ENCODE data around the gene P3H2. TPM values are rescaled to one million over a fixed set of nuclear protein-coding genes. Genes with fewer than 3 reads are reported as not detected.
"Not testable (repeated sequence)": the region's sequence is repeated elsewhere in the genome, so short reads cannot be mapped to it uniquely, and the experiment has no call there.

P3H2 gene
- total and polyA plus RNA-seq, 11 donors: 0.55 to 24.8 (median 3.8) TPM

GRCh38 chr3:189964623-189965332 lies 155.9 kb downstream of the P3H2 start:
- no peak for ATAC-seq
- intact Hi-C loops (cut with DNase I): loop anchor here (2.0 to 10.0 kb wide), 9 partner anchors 120 to 733 kb away; partner anchors contain the start of genes CLDN1 (in 7 of the 10) and P3H2 (in 5 of the 10)
- TF ChIP-seq CTCF (IDR thresholded peaks at IDR 0.05): no peak
- no peak for TF ChIP-seq POLR2A (IDR thresholded peaks at IDR 0.05)

GRCh38 chr3:189962466-189962865 lies 158.2 kb downstream of the P3H2 start:
- Histone ChIP-seq H3K27ac (peak overlapping the region in 3 of 12 donors; percentile 8 to 33 (median 26)), H3K9me3 (no peaks in the 10 kb centered on the region), H3K4me3 (no peak overlapping the region), H3K4me1 (peaks cover 0 to 6% (median 0%) of the 10 kb centered on the region in 12 donors), H3K27me3 (no peaks in the 10 kb centered on the region), H3K36me3 (no peaks in the 10 kb centered on the region)
- WGBS, 4 donors: 92 to 98% (median 96%) methylated on average over 4 of the region's 4 CpGs
- DNase-seq (no peak), ATAC-seq (no peak)
- intact Hi-C loops (cut with DNase I): loop anchor here in 8 of 10 donors (2.0 to 10.0 kb wide), 7 partner anchors 122 to 735 kb away; partner anchors contain the start of genes CLDN1 (in 5 of the 8) and P3H2 (in 2 of the 8)
- TF ChIP-seq CTCF (IDR thresholded peaks at IDR 0.05) (no peak), POLR2A (IDR thresholded peaks at IDR 0.05) (no peak)

More at GRCh38 chr3:189964623-189965332, 155.9 kb downstream of the P3H2 start:
- Histone ChIP-seq H3K4me3 (no peak overlapping the region), H3K4me1 (peaks cover 0 to 6% (median 0%) of the 10 kb centered on the region in 12 donors), H3K36me3 (no peaks in the 10 kb centered on the region), H3K9me3 (no peaks in the 10 kb centered on the region), H3K27me3 (no peaks in the 10 kb centered on the region), H3K27ac (no peak overlapping the region)
- DNase-seq: no peak
- whole genome bisulfite sequencing, 4 donors: 77 to 83% (median 80%) methylated on average over 9 of the region's 9 CpGs

- 2 to 4% (median 4%) methylated on average over 8 of the region's 8 CpGs for WGBS, 4 donors
- ATAC-seq (peak; percentile 42 to 78 (median 73)), DNase-seq (peak; percentile 66 to 73 (median 71))
- H3K36me3 ChIP-seq: no peaks in the 10 kb centered on the region
- no peaks in the 10 kb centered on the region for H3K27me3 ChIP-seq
- no peaks in the 10 kb centered on the region for H3K9me3 ChIP-seq
- H3K4me3 ChIP-seq: no peak overlapping the region
- peak overlapping the region in 5 of 12 donors; percentile 8 to 33 (median 8) for H3K27ac ChIP-seq
- H3K4me1 ChIP-seq: peaks cover 0 to 6% (median 0%) of the 10 kb centered on the region in 12 donors
- intact Hi-C loops (cut with DNase I): loop anchor here in 9 of 10 donors (2.0 to 10.0 kb wide), 11 partner anchors 123 to 736 kb away; partner anchors contain the start of genes CLDN1 (in 6 of the 9) and P3H2 (in 2 of the 9)
- TF ChIP-seq POLR2A (IDR thresholded peaks at IDR 0.05): no peak
- peak; percentile 83 to 96 (median 91) for TF ChIP-seq CTCF (IDR thresholded peaks at IDR 0.05)
Measured at GRCh38 chr3:189961522-189962161, 159.1 kb downstream of the P3H2 start.

- not testable (repeated sequence) for H3K36me3 ChIP-seq, H3K4me3 ChIP-seq, H3K27me3 ChIP-seq, H3K9me3 ChIP-seq, H3K27ac ChIP-seq, DNase-seq, H3K4me1 ChIP-seq, ATAC-seq
- 74 to 78% (median 75%) methylated on average over 10 of the region's 10 CpGs for whole genome bisulfite sequencing, 4 donors
- intact Hi-C loops (cut with DNase I): loop anchor here in 9 of 10 donors (2.0 to 10.0 kb wide), 10 partner anchors 124 to 736 kb away; partner anchors contain the start of genes CLDN1 (in 6 of the 9) and P3H2 (in 2 of the 9)
Measured at GRCh38 chr3:189961086-189961485, 159.6 kb downstream of the P3H2 start.
